ENCODE measurements around the gene LRP1B. TPM values are rescaled to one million over a fixed set of nuclear protein-coding genes. Genes with fewer than 3 reads are reported as not detected.

Gene LRP1B
- total RNA-seq, 4 donors from 2014 or later: 3.6 to 10.1 (median 6.1) TPM

- no peak for ATAC-seq (ENCODE audit: low FRiP score)
- no peak for DNase-seq (ENCODE audit: low spot score)
Measured at GRCh38 chr2:141967980-141968379, 162.8 kb downstream of the LRP1B start.

GRCh38 chr2:141967503-141967902 is 163.3 kb downstream of the LRP1B start:
- no peak for TF ChIP-seq CTCF (IDR thresholded peaks at IDR 0.05)
- DNase-seq (ENCODE audit: low spot score) (no peak), ATAC-seq (ENCODE audit: low FRiP score) (no peak)

More at GRCh38 chr2:141967980-141968379, 162.8 kb downstream of the LRP1B start:
- no peak for TF ChIP-seq CTCF (IDR thresholded peaks at IDR 0.05)

- ATAC-seq (ENCODE audit: low FRiP score) (no peak), DNase-seq (ENCODE audit: low spot score) (no peak)
- TF ChIP-seq CTCF (IDR thresholded peaks at IDR 0.05): no peak
Measured at GRCh38 chr2:141959941-141960340, 170.9 kb downstream of the LRP1B start.

GRCh38 chr2:141959016-141959415 is 171.8 kb downstream of the LRP1B start:
- DNase-seq (ENCODE audit: low spot score): no peak
- no peak for ATAC-seq (ENCODE audit: low FRiP score)
- no peak for TF ChIP-seq CTCF (IDR thresholded peaks at IDR 0.05)

- ATAC-seq (ENCODE audit: low FRiP score) (no peak), DNase-seq (ENCODE audit: low spot score) (no peak)
- no peak for TF ChIP-seq CTCF (IDR thresholded peaks at IDR 0.05)
Measured at GRCh38 chr2:141957827-141958450, 172.9 kb downstream of the LRP1B start.

- TF ChIP-seq CTCF (IDR thresholded peaks at IDR 0.05): no peak
Measured at GRCh38 chr2:141957321-141957720, 173.5 kb downstream of the LRP1B start.

GRCh38 chr2:141947396-141948114 is 183.3 kb downstream of the LRP1B start:
- ATAC-seq (ENCODE audit: low FRiP score) (no peak), DNase-seq (ENCODE audit: low spot score) (no peak)
- TF ChIP-seq CTCF (IDR thresholded peaks at IDR 0.05): no peak

More at GRCh38 chr2:141957321-141957720, 173.5 kb downstream of the LRP1B start:
- DNase-seq (ENCODE audit: low spot score): no peak
- ATAC-seq (ENCODE audit: low FRiP score): no peak

Measured in omental fat pad (tissue), 4 donors.